NB4 (cell line): ENCODE measurements around the gene ZRANB3.

ENCODE experiments used
- DNase-seq: peaks from one replicate; pipeline ENCODE4 v3.0.0; 2010; ENCODE audit warnings: low read depth
- H3K4me3 ChIP-seq: one replicate; pipeline ENCODE4 v1.5.1; 2011; ENCODE audit warnings: mild to moderate bottlenecking, low read depth, low read length, moderate library complexity
- CTCF ChIP-seq: IDR thresholded peaks from one replicate; pipeline ENCODE4 v1.5.1; 2012; ENCODE audit warnings: low read depth, low read length
- MAX ChIP-seq: IDR thresholded peaks from 2 replicates; pipeline ENCODE4 v1.6.1; 2011; ENCODE audit warnings: low read depth, low read length
- MYC ChIP-seq: IDR thresholded peaks from 2 replicates; pipeline ENCODE4 v1.6.1; 2011; ENCODE audit warnings: low read depth, low read length
- POLR2A ChIP-seq: IDR thresholded peaks from 2 replicates; pipeline ENCODE4 v1.6.1; 2011; ENCODE audit warnings: mild to moderate bottlenecking; ENCODE audit not compliant: insufficient read length; ENCODE audit errors: extremely low read depth

The ZRANB3 gene

GRCh38 chr2:135532581-135532980 lies 1.6 kb upstream of the ZRANB3 start:
- no peak for DNase-seq

GRCh38 chr2:135531231-135532197 lies 496 bp upstream of the ZRANB3 start, which contains the start of gene R3HDM1:
R3HDM1 (plus strand) TSS chr2:135531484; CDS start chr2:135604846, 73,362 bp downstream.
- TF ChIP-seq MYC (peak; percentile 44; the same call in 1 of the 2 replicates), MAX (no peak; the same call in 1 of the 2 replicates), POLR2A (peak; percentile 63), CTCF (no peak)
- peak; percentile 100 for DNase-seq
- peak within 1 kb of the TSS; percentile 85 for H3K4me3 ChIP-seq

More at GRCh38 chr2:135532581-135532980, 1.6 kb upstream of the ZRANB3 start:
- H3K4me3 ChIP-seq = peak overlapping the region; percentile 85
- TF ChIP-seq MAX (no peak), POLR2A (no peak), MYC (no peak), CTCF (no peak)

- TF ChIP-seq MYC (no peak), CTCF (no peak), MAX (no peak)
- no peak overlapping the region for H3K4me3 ChIP-seq
- no peak for DNase-seq
These were observed 3.0 kb downstream of the ZRANB3 start for GRCh38 chr2:135528006-135528405.

GRCh38 chr2:135525786-135526185 lies 5.2 kb downstream of the ZRANB3 start:
- DNase-seq = no peak
- no peak for TF ChIP-seq MAX
- no peak for TF ChIP-seq MYC
- TF ChIP-seq POLR2A = no peak
- TF ChIP-seq CTCF = no peak
- no peak overlapping the region for H3K4me3 ChIP-seq

- no peak for TF ChIP-seq MYC
- DNase-seq = no peak
These were observed 18.9 kb downstream of the ZRANB3 start for GRCh38 chr2:135512099-135512498.

GRCh38 chr2:135510577-135510976 lies 20.4 kb downstream of the ZRANB3 start:
- no peak for DNase-seq
- no peak overlapping the region for H3K4me3 ChIP-seq
- no peak for TF ChIP-seq CTCF
- TF ChIP-seq POLR2A = no peak
- no peak for TF ChIP-seq MAX
- no peak for TF ChIP-seq MYC

More at GRCh38 chr2:135512099-135512498, 18.9 kb downstream of the ZRANB3 start:
- H3K4me3 ChIP-seq = no peak overlapping the region
